WTC11 (cell line): ENCODE measurements around the gene LPGAT1. TPM values are rescaled to one million over a fixed set of nuclear protein-coding genes. Genes with fewer than 3 reads are reported as not detected.
A peak's percentile ranks its signal among the peaks of the same experiment; 100 is the strongest.
"Not testable (repeated sequence)": the region's sequence is repeated elsewhere in the genome, so short reads cannot be mapped to it uniquely, and the experiment has no call there.

Experiments
- ATAC-seq: fragments of 200-7000 bp; cut with Tn5 transposase; 2 replicates; pipeline ENCODE4 v1.10.0; 2021; ENCODE audit warnings: mild to moderate bottlenecking, moderate library complexity
- CTCF ChIA-PET: fragments of 300-600 bp; sonication (Branson Sonifier 250); formaldehyde crosslinking; loops from one replicate; lab custom pipeline; 2021; ENCODE audit warnings: antibody characterized with exemption; lab: Charles Lee
- POLR2A ChIA-PET: fragments of 350-600 bp; sonication (Branson Sonifier 250); formaldehyde crosslinking; loops from one replicate; lab custom pipeline; 2021; ENCODE audit warnings: antibody characterized with exemption; lab: Charles Lee
- DNase-seq: peaks from one replicate; pipeline ENCODE4 v3.0.0; 2021; ENCODE audit warnings: low spot score
- H3K27ac Mint-ChIP-seq: 2 replicates; pipeline ENCODE4 v1.8.0; 2021; ENCODE audit warnings: mixed read lengths
- H3K27me3 Mint-ChIP-seq: 2 replicates; pipeline ENCODE4 v1.8.0; 2021; ENCODE audit warnings: low read depth, mild to moderate bottlenecking, moderate library complexity, mixed read lengths
- H3K36me3 Mint-ChIP-seq: 2 replicates; pipeline ENCODE4 v1.8.0; 2021; ENCODE audit warnings: mixed read lengths
- H3K4me1 Mint-ChIP-seq: 2 replicates; pipeline ENCODE4 v1.8.0; 2022; ENCODE audit warnings: mixed read lengths
- H3K4me3 Mint-ChIP-seq: 2 replicates; pipeline ENCODE4 v1.8.0; 2021; ENCODE audit warnings: mild to moderate bottlenecking, moderate library complexity, mixed read lengths
- H3K9me3 Mint-ChIP-seq: 2 replicates; pipeline ENCODE4 v1.8.0; 2021; ENCODE audit warnings: mixed read lengths
- FOXP1 ChIP-seq: sonication (generic); formaldehyde crosslinking; IDR thresholded peaks from 2 replicates; pipeline ENCODE4 v1.8.0; 2022; ENCODE audit warnings: missing genetic modification reagents, mild to moderate bottlenecking, moderate library complexity, borderline replicate concordance
- KAT7 ChIP-seq: sonication (generic); formaldehyde crosslinking; IDR thresholded peaks from 2 replicates; pipeline ENCODE4 v1.8.1; 2023; ENCODE audit warnings: missing genetic modification reagents, mild to moderate bottlenecking, borderline replicate concordance
- NFATC4 ChIP-seq: fragments of 250-450 bp; sonication (Bioruptor Pico); IDR thresholded peaks from 2 replicates; pipeline ENCODE4 v1.9.0; 2021; ENCODE audit warnings: mild to moderate bottlenecking
- NFYB ChIP-seq: sonication (generic); formaldehyde crosslinking; conservative IDR thresholded peaks from 2 replicates; pipeline ENCODE4 v1.8.0; 2022; ENCODE audit warnings: low read depth, missing genetic modification reagents
- OVOL2 ChIP-seq: fragments of 250-450 bp; sonication (Bioruptor Pico); IDR thresholded peaks from 2 replicates; pipeline ENCODE4 v1.9.0; 2021; ENCODE audit warnings: mild to moderate bottlenecking, borderline replicate concordance
- SMAD3 ChIP-seq: sonication (generic); formaldehyde crosslinking; IDR thresholded peaks from 2 replicates; pipeline ENCODE4 v1.8.0; 2022; ENCODE audit warnings: missing genetic modification reagents, mild to moderate bottlenecking, borderline replicate concordance
- SP1 ChIP-seq: sonication (generic); formaldehyde crosslinking; conservative IDR thresholded peaks from 2 replicates; pipeline ENCODE4 v1.8.1; 2022; ENCODE audit warnings: missing genetic modification reagents
- TEAD4 ChIP-seq: sonication (generic); formaldehyde crosslinking; IDR thresholded peaks from 2 replicates; pipeline ENCODE4 v1.8.0; 2022; ENCODE audit warnings: mild to moderate bottlenecking, missing genetic modification reagents
- ZBTB21 ChIP-seq: sonication (generic); formaldehyde crosslinking; IDR thresholded peaks from 2 replicates; pipeline ENCODE4 v1.8.1; 2023; ENCODE audit warnings: mild to moderate bottlenecking, missing genetic modification reagents, borderline replicate concordance
- ZNF416 ChIP-seq: fragments of 250-450 bp; sonication (Bioruptor Pico); IDR thresholded peaks from 2 replicates; pipeline ENCODE4 v1.9.0; 2021; ENCODE audit warnings: mild to moderate bottlenecking, inconsistent platforms
- ZNF423 ChIP-seq: fragments of 250-450 bp; sonication (Bioruptor Pico); IDR thresholded peaks from 2 replicates; pipeline ENCODE4 v2.1.2; 2022; ENCODE audit warnings: mild to moderate bottlenecking, moderate library complexity
- total RNA-seq: library from RNA; stranded (reverse); gene quantifications from 3 replicates; pipeline ENCODE4 v1.2.3, GENCODE V29; 2021
- TF ChIP-seq, protein P1 (sequence below): sonication (generic); formaldehyde crosslinking; IDR thresholded peaks from 2 replicates; pipeline ENCODE4 v1.8.1; 2022; ENCODE audit warnings: mild to moderate bottlenecking, moderate library complexity, missing genetic modification reagents
- TF ChIP-seq, protein P2 (sequence below): sonication (generic); formaldehyde crosslinking; IDR thresholded peaks from 2 replicates; pipeline ENCODE4 v1.8.0; 2022; ENCODE audit warnings: mild to moderate bottlenecking, missing genetic modification reagents
- TF ChIP-seq, protein P3 (sequence below): sonication (generic); formaldehyde crosslinking; IDR thresholded peaks from 2 replicates; pipeline ENCODE4 v1.8.0; 2023; ENCODE audit warnings: missing genetic modification reagents, mild to moderate bottlenecking, borderline replicate concordance
- TF ChIP-seq, protein P4 (sequence below): fragments of 250-450 bp; sonication (Bioruptor Pico); IDR thresholded peaks from 2 replicates; pipeline ENCODE4 v1.9.0; 2021; ENCODE audit warnings: mild to moderate bottlenecking
- TF ChIP-seq, protein P5 (sequence below): sonication (generic); formaldehyde crosslinking; conservative IDR thresholded peaks from 2 replicates; pipeline ENCODE4 v1.8.1; 2022; ENCODE audit warnings: mild to moderate bottlenecking, missing genetic modification reagents
- TF ChIP-seq, protein P6 (sequence below): sonication (generic); formaldehyde crosslinking; IDR thresholded peaks from 2 replicates; pipeline ENCODE4 v1.8.1; 2022; ENCODE audit warnings: low read depth, missing genetic modification reagents, borderline replicate concordance

Gene LPGAT1
- total RNA-seq, 1 experiment from 2014 or later: 15.1 TPM

DNA sequence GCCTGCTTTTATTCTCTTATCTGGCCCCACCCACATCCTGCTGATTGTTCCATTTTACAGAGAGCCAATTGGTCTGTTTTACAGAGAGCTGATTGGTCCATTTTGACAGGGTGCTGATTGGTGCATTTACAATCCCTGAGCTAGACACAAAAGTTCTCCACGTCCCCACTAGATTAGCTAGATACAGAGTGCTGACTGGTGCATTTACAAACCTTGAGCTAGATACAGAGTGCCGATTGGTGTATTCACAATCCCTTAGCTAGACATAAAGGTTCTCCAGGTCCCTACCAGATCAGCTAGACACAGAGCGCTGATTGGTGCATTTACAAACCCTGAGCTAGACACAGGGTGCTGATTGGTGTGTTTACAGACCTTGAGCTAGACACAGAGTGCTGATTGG lies 43.2 kb upstream of the LPGAT1 start:
- H3K9me3 Mint-ChIP-seq, H3K4me3 Mint-ChIP-seq, POLR2A ChIA-PET, H3K4me1 Mint-ChIP-seq, ATAC-seq, DNase-seq, H3K27me3 Mint-ChIP-seq, H3K36me3 Mint-ChIP-seq, H3K27ac Mint-ChIP-seq, CTCF ChIA-PET: not testable (repeated sequence)
- peak; percentile 34; the same call in 1 of the 2 replicates for TF ChIP-seq NFYB (CRISPR knock-in tag)

DNA sequence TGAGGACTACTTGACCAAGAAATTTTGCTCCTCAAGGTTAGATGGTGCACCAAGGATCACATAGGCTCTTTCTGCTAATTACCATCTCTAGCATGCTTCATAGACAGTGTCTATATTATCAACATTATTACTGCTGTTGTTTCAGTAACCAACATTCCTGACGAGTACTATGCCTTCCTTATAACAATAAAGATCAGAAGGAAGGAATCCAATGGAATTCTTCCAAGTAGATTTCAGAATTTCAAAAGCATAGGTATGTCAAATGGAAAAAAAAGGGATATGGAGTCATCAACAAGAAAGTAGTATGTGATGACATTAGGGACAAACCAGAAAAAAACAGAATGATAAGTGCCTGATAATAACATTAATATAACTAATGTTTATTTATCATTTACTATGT lies 39.6 kb upstream of the LPGAT1 start:
- no peak for ATAC-seq
- Mint-ChIP-seq H3K36me3 (no peaks in the 10 kb centered on the region), H3K27me3 (peaks cover 4% of the 10 kb centered on the region; the same call in 1 of the 2 replicates)

DNA sequence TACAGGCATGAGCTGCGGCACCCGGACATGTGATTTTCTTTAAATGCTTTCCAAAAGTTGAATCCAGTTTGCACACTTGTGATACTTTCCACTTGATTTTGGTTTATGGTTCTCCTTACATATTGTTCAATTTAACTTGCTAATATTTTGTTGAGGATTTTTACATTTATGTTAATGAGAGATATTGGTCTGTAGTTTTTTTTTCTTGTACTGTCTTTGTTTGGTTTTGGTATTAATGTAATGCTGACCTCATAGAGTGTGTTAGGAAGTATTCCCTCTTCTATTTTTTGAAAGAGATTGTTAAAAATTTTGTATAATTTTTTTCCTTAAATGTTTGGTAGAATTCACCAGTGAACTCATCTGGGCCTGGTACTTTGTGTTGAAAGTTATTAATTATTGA lies 34.6 kb upstream of the LPGAT1 start:
- DNase-seq (no peak), ATAC-seq (no peak)
- no peaks in the 10 kb centered on the region for H3K4me1 Mint-ChIP-seq
- no peaks in the 10 kb centered on the region for H3K27me3 Mint-ChIP-seq
- ChIA-PET POLR2A (no interaction called here), CTCF (interaction anchor here (0.7 kb wide), 1 partner anchor 142 kb away, joined by 3 read pairs; no protein-coding TSS in a partner anchor)
- no peak overlapping the region for H3K4me3 Mint-ChIP-seq
- H3K36me3 Mint-ChIP-seq: no peaks in the 10 kb centered on the region; the same call in 1 of the 2 replicates
- peaks cover 18% of the 10 kb centered on the region for H3K9me3 Mint-ChIP-seq
- no peak overlapping the region for H3K27ac Mint-ChIP-seq
- TF ChIP-seq NFATC4 (CRISPR knock-in tag): no peak
- TF ChIP-seq, protein P1, sequence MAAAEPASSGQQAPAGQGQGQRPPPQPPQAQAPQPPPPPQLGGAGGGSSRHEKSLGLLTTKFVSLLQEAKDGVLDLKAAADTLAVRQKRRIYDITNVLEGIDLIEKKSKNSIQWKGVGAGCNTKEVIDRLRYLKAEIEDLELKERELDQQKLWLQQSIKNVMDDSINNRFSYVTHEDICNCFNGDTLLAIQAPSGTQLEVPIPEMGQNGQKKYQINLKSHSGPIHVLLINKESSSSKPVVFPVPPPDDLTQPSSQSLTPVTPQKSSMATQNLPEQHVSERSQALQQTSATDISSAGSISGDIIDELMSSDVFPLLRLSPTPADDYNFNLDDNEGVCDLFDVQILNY (CRISPR knock-in tag): no peak
- TF ChIP-seq OVOL2: no peak
- TF ChIP-seq, protein P2, sequence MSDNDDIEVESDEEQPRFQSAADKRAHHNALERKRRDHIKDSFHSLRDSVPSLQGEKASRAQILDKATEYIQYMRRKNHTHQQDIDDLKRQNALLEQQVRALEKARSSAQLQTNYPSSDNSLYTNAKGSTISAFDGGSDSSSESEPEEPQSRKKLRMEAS (CRISPR knock-in tag): no peak
- no peak for TF ChIP-seq NFYB (CRISPR knock-in tag)
- no peak for TF ChIP-seq TEAD4 (CRISPR knock-in tag)
- no peak for TF ChIP-seq SP1 (CRISPR knock-in tag)
- TF ChIP-seq KAT7 (CRISPR knock-in tag): no peak
- TF ChIP-seq ZNF423 (CRISPR knock-in tag): no peak
- TF ChIP-seq, protein P3, sequence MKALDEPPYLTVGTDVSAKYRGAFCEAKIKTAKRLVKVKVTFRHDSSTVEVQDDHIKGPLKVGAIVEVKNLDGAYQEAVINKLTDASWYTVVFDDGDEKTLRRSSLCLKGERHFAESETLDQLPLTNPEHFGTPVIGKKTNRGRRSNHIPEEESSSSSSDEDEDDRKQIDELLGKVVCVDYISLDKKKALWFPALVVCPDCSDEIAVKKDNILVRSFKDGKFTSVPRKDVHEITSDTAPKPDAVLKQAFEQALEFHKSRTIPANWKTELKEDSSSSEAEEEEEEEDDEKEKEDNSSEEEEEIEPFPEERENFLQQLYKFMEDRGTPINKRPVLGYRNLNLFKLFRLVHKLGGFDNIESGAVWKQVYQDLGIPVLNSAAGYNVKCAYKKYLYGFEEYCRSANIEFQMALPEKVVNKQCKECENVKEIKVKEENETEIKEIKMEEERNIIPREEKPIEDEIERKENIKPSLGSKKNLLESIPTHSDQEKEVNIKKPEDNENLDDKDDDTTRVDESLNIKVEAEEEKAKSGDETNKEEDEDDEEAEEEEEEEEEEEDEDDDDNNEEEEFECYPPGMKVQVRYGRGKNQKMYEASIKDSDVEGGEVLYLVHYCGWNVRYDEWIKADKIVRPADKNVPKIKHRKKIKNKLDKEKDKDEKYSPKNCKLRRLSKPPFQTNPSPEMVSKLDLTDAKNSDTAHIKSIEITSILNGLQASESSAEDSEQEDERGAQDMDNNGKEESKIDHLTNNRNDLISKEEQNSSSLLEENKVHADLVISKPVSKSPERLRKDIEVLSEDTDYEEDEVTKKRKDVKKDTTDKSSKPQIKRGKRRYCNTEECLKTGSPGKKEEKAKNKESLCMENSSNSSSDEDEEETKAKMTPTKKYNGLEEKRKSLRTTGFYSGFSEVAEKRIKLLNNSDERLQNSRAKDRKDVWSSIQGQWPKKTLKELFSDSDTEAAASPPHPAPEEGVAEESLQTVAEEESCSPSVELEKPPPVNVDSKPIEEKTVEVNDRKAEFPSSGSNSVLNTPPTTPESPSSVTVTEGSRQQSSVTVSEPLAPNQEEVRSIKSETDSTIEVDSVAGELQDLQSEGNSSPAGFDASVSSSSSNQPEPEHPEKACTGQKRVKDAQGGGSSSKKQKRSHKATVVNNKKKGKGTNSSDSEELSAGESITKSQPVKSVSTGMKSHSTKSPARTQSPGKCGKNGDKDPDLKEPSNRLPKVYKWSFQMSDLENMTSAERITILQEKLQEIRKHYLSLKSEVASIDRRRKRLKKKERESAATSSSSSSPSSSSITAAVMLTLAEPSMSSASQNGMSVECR (CRISPR knock-in tag): no peak
- no peak for TF ChIP-seq FOXP1 (CRISPR knock-in tag)
- no peak for TF ChIP-seq ZBTB21 (CRISPR knock-in tag)
- TF ChIP-seq ZNF416: no peak

More for the DNA sequence above, 39.6 kb upstream of the LPGAT1 start:
- no peak for DNase-seq
- Mint-ChIP-seq H3K27ac (no peak overlapping the region), H3K4me1 (no peaks in the 10 kb centered on the region), H3K9me3 (peaks cover 9% of the 10 kb centered on the region), H3K4me3 (no peak overlapping the region)
- TF ChIP-seq, protein P4, sequence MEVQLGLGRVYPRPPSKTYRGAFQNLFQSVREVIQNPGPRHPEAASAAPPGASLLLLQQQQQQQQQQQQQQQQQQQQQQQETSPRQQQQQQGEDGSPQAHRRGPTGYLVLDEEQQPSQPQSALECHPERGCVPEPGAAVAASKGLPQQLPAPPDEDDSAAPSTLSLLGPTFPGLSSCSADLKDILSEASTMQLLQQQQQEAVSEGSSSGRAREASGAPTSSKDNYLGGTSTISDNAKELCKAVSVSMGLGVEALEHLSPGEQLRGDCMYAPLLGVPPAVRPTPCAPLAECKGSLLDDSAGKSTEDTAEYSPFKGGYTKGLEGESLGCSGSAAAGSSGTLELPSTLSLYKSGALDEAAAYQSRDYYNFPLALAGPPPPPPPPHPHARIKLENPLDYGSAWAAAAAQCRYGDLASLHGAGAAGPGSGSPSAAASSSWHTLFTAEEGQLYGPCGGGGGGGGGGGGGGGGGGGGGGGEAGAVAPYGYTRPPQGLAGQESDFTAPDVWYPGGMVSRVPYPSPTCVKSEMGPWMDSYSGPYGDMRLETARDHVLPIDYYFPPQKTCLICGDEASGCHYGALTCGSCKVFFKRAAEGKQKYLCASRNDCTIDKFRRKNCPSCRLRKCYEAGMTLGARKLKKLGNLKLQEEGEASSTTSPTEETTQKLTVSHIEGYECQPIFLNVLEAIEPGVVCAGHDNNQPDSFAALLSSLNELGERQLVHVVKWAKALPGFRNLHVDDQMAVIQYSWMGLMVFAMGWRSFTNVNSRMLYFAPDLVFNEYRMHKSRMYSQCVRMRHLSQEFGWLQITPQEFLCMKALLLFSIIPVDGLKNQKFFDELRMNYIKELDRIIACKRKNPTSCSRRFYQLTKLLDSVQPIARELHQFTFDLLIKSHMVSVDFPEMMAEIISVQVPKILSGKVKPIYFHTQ (CRISPR knock-in tag): no peak
- TF ChIP-seq, protein P5, sequence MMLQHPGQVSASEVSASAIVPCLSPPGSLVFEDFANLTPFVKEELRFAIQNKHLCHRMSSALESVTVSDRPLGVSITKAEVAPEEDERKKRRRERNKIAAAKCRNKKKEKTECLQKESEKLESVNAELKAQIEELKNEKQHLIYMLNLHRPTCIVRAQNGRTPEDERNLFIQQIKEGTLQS: no peak
- TF ChIP-seq SMAD3: no peak
- TF ChIP-seq, protein P6, sequence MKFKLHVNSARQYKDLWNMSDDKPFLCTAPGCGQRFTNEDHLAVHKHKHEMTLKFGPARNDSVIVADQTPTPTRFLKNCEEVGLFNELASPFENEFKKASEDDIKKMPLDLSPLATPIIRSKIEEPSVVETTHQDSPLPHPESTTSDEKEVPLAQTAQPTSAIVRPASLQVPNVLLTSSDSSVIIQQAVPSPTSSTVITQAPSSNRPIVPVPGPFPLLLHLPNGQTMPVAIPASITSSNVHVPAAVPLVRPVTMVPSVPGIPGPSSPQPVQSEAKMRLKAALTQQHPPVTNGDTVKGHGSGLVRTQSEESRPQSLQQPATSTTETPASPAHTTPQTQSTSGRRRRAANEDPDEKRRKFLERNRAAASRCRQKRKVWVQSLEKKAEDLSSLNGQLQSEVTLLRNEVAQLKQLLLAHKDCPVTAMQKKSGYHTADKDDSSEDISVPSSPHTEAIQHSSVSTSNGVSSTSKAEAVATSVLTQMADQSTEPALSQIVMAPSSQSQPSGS (CRISPR knock-in tag): no peak
- ChIA-PET POLR2A (no interaction called here), CTCF (no interaction called here)
